Endothelial cell of umbilical vein (primary cell): ENCODE measurements around the gene OPCML. TPM values are rescaled to one million over a fixed set of nuclear protein-coding genes. Genes with fewer than 3 reads are reported as not detected.

Experiments used
- BruUV-seq: library from RNA; stranded (reverse); fragments of 400-500 nt; replicated peaks from 2 replicates; lab custom pipeline; 2021; lab: Mats Ljungman, UMichigan
- CTCF ChIA-PET: fragments of 300-600, 350-600 bp; sonication (Branson Sonifier 250); formaldehyde crosslinking; loops from one replicate; lab custom pipeline; 2021; ENCODE audit warnings: antibody characterized with exemption, inconsistent platforms; lab: Charles Lee
- POLR2A ChIA-PET: fragments of 300-600, 350-600 bp; sonication (Branson Sonifier 250); formaldehyde crosslinking; loops from one replicate; lab custom pipeline; 2021; ENCODE audit warnings: antibody characterized with exemption, inconsistent platforms; lab: Charles Lee
- DNase-seq: peaks from one replicate; pipeline ENCODE4 v3.0.0-alpha.2; 2011; ENCODE audit warnings: low read depth, low spot score
- FAIRE-seq: peaks from 2 replicates; lab custom pipeline; 2011; peaks lifted over from hg19 to GRCh38; lab: Jason Lieb, UNC
- H2AFZ ChIP-seq: 2 replicates; pipeline ENCODE4 v1.6.0; 2012; ENCODE audit warnings: low read depth, low read length, control low read depth, inconsistent platforms
- H3K27ac ChIP-seq: 2 replicates; pipeline ENCODE4 v1.5.1; 2011; ENCODE audit warnings: low read depth, mild to moderate bottlenecking, control low read depth, low read length, moderate library complexity; ENCODE audit not compliant: insufficient read depth
- H3K27me3 ChIP-seq, 2 experiments: 2 replicates each; pipeline versions ENCODE4 v1.6.0 to v1.6.1; 2011; ENCODE audit warnings: low read length in 2 of 2, mixed read lengths in 1 of 2; ENCODE audit not compliant: control insufficient read depth in 2 of 2, insufficient read depth in 2 of 2
- H3K36me3 ChIP-seq, 2 experiments: 2 replicates in 1 of 2; 3 replicates in 1 of 2; pipeline ENCODE4 v1.5.1; 2011; ENCODE audit warnings: low read length in 2 of 2, mild to moderate bottlenecking in 1 of 2, moderate library complexity in 1 of 2; ENCODE audit not compliant: control insufficient read depth in 2 of 2, insufficient read depth in 2 of 2; ENCODE audit errors: extremely low read depth in 1 of 2
- H3K4me1 ChIP-seq: 3 replicates; pipeline ENCODE4 v1.5.1; 2011; ENCODE audit warnings: mild to moderate bottlenecking, low read length; ENCODE audit not compliant: control insufficient read depth, insufficient read depth; ENCODE audit errors: extremely low read depth
- H3K4me2 ChIP-seq: 2 replicates; pipeline ENCODE4 v1.6.1; 2011; ENCODE audit warnings: low read length, control low read depth, mixed read lengths; ENCODE audit not compliant: insufficient read depth
- H3K4me3 ChIP-seq, 3 experiments: fragments of 200-600 bp in 1 of 3; sonication (generic), shearing (Covaris generic) in 1 of 3; replicated peaks in 1 of 3; 2 replicates each; pipeline ENCODE4 v1.5.1; 2011 to 2016; ENCODE audit warnings: control low read depth in 3 of 3, low read length in 3 of 3, mild to moderate bottlenecking in 2 of 3, inconsistent platforms in 1 of 3, low read depth in 1 of 3, moderate library complexity in 1 of 3; ENCODE audit not compliant: insufficient read depth in 1 of 3
- H3K79me2 ChIP-seq: 2 replicates; pipeline ENCODE4 v1.6.0; 2012; ENCODE audit warnings: low read length, inconsistent platforms; ENCODE audit not compliant: control insufficient read depth, insufficient read depth
- H3K9ac ChIP-seq: replicated peaks from 2 replicates; pipeline ENCODE3; 2011; ENCODE audit warnings: low read length, control low read depth; ENCODE audit not compliant: insufficient read depth; ENCODE audit errors: extremely low read depth
- H3K9me1 ChIP-seq: replicated peaks from 3 replicates; pipeline ENCODE4 v1.6.0; 2011; ENCODE audit warnings: mild to moderate bottlenecking, low read length; ENCODE audit not compliant: control insufficient read depth, insufficient read depth; ENCODE audit errors: extremely low read depth
- H3K9me3 ChIP-seq: replicated peaks from 2 replicates; pipeline ENCODE4 v1.5.1; 2012; ENCODE audit warnings: low read length, inconsistent platforms; ENCODE audit not compliant: control insufficient read depth, insufficient read depth
- H4K20me1 ChIP-seq: replicated peaks from 2 replicates; pipeline ENCODE3; 2011; ENCODE audit warnings: mild to moderate bottlenecking, low read length; ENCODE audit not compliant: control insufficient read depth, insufficient read depth; ENCODE audit errors: extremely low read depth
- EZH2 ChIP-seq: IDR thresholded peaks from 2 replicates; pipeline ENCODE4 v1.6.1; 2012; ENCODE audit warnings: borderline replicate concordance, low read depth, mild to moderate bottlenecking, moderate library complexity, low read length, inconsistent platforms; ENCODE audit not compliant: severe bottlenecking
- FOS ChIP-seq: IDR thresholded peaks from 2 replicates; pipeline ENCODE4 v1.6.1; 2011; ENCODE audit warnings: mild to moderate bottlenecking, low read length, moderate library complexity, borderline replicate concordance; ENCODE audit not compliant: insufficient read depth
- JUN ChIP-seq: IDR thresholded peaks from 2 replicates; pipeline ENCODE4 v1.6.1; 2011; ENCODE audit warnings: borderline replicate concordance, low read depth; ENCODE audit not compliant: insufficient read length, insufficient read depth
- MYC ChIP-seq: IDR thresholded peaks from one replicate; pipeline ENCODE4 v1.6.1; 2011; ENCODE audit warnings: mild to moderate bottlenecking, low read depth, low read length
- POLR2AphosphoS5 ChIP-seq: IDR thresholded peaks from 2 replicates; pipeline ENCODE4 v1.6.1; 2012; ENCODE audit warnings: low read depth, mild to moderate bottlenecking, control low read depth, low read length, moderate library complexity; ENCODE audit not compliant: insufficient read depth
- dilution Hi-C: fragments of 300-500 bp; cut with MboI; formaldehyde crosslinking; loops from one replicate; pipeline ENCODE4 v1.15.0; 2019; ENCODE audit warnings: low sequenced_read_pairs; ENCODE audit not compliant: extremely low pct_ligation_motif_present
- intact Hi-C: fragments of 100-400 bp; cut with micrococcal nuclease; formaldehyde crosslinking; loops from one replicate; pipeline ENCODE4 v1.10.0; 2022
- polyA plus RNA-seq, 4 experiments: library from polyadenylated mRNA; depleted of rRNA in 3 of 4; stranded (reverse) in 3 of 4; unstranded in 1 of 4; fragments of >200 nt; gene quantifications; 2 replicates each; pipeline versions ENCODE4 v1.2.1 to v1.2.3, GENCODE V29; 2011 to 2012; ENCODE audit warnings: missing spikeins in 1 of 4
- total RNA-seq: library from RNA; stranded (reverse); gene quantifications from 2 replicates; pipeline ENCODE4 v1.2.3, GENCODE V29; 2021
- TF ChIP-seq, protein P1 (sequence below): IDR thresholded peaks from 2 replicates; pipeline ENCODE4 v1.6.1; 2011; ENCODE audit not compliant: insufficient read depth, insufficient read length

Gene OPCML
- total and polyA plus RNA-seq, 2 donors (not counting 3 experiments of a cell fraction or from before 2014, with no cell fraction given) = not detected

- dilution Hi-C loops = no loop called here
Measured at GRCh38 chr11:132463295-132464002, 1068.9 kb downstream of the OPCML start.

DNA sequence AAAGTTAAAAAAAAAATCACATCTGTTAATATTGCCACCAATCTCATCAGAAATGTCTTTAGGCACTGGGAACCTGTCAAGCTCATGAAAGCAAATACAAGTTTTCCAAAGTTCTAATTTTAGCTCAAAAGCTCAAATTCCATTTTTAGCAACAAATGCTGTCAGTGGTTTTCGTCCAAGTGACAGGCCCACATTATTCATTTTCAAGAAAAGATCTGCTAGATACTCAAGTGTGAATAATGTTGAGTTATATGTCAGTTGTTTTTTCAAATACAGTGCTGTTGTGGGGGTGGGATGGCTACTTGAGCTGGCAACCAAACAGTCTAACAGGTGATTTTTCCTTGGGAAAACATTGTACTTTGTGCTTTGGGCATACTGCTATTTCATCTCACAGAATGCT lies 1072.6 kb downstream of the OPCML start:
- Histone ChIP-seq H3K9me1 (no peaks in the 10 kb centered on the region), H3K4me1 (no peaks in the 10 kb centered on the region), H3K36me3 (no peaks in the 10 kb centered on the region), H3K4me2 (no peak overlapping the region), H2AFZ (no peak overlapping the region), H3K4me3 (no peak overlapping the region), H4K20me1 (no peaks in the 10 kb centered on the region), H3K27me3 (no peaks in the 10 kb centered on the region), H3K9ac (no peak overlapping the region), H3K27ac (no peak overlapping the region), H3K9me3 (peaks cover 8% of the 10 kb centered on the region), H3K79me2 (no peaks in the 10 kb centered on the region)
- CTCF ChIA-PET = no interaction called here
- FAIRE-seq = no peak
- BruUV-seq = no TSS peak
- POLR2A ChIA-PET = no interaction called here
- DNase-seq = no peak
- TF ChIP-seq FOS = no peak
- TF ChIP-seq EZH2 = no peak
- no peak for TF ChIP-seq JUN
- TF ChIP-seq POLR2AphosphoS5 = no peak
- TF ChIP-seq, protein P1, sequence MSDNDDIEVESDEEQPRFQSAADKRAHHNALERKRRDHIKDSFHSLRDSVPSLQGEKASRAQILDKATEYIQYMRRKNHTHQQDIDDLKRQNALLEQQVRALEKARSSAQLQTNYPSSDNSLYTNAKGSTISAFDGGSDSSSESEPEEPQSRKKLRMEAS = no peak
- TF ChIP-seq MYC = no peak
- dilution Hi-C loops = no loop called here
- intact Hi-C loops = no loop called here

More at GRCh38 chr11:132463295-132464002, 1068.9 kb downstream of the OPCML start:
- Histone ChIP-seq H3K4me1 (no peaks in the 10 kb centered on the region), H3K36me3 (no peaks in the 10 kb centered on the region), H3K4me3 (no peak overlapping the region), H3K9me1 (no peaks in the 10 kb centered on the region), H3K9me3 (peaks cover 5% of the 10 kb centered on the region), H3K9ac (no peak overlapping the region), H3K27ac (no peak overlapping the region), H4K20me1 (no peaks in the 10 kb centered on the region), H3K79me2 (no peaks in the 10 kb centered on the region), H2AFZ (no peak overlapping the region), H3K4me2 (no peak overlapping the region), H3K27me3 (no peaks in the 10 kb centered on the region)
- POLR2A ChIA-PET = no interaction called here
- no peak for DNase-seq
- CTCF ChIA-PET = no interaction called here
- FAIRE-seq = no peak
- no TSS peak for BruUV-seq
- TF ChIP-seq POLR2AphosphoS5 (no peak), JUN (no peak)
- intact Hi-C loops = no loop called here
